ENCODE measurements around the gene ZNF415. TPM values are rescaled to one million over a fixed set of nuclear protein-coding genes. Genes with fewer than 3 reads are reported as not detected.
"Not testable (repeated sequence)": the region's sequence is repeated elsewhere in the genome, so short reads cannot be mapped to it uniquely, and the experiment has no call there.

ZNF415 gene
- polyA plus RNA-seq, 2 of the 4 experiments (the other 2 are of a cell fraction): not detected

DNA sequence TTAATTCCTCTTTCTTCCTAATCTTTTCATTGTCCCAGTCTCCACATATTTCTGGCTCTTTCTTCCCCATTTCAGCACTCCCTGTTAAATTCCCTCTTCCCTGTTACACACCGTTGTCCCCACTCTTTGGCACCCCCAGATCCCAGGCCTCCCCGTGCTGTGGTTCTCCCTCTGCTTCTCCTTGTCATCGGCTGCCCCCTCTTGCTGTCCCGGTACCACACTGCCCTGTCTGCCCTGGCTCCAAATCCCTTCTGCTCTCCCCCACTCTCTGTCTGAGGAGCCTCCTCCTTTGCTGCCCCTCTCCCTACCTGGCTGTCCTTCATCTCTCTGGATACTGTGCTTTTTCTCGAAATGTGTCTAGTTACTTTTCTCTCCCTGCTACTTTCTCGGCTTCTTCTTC, 983 bp downstream of the ZNF415 start (continued):
- TF ChIP-seq, protein P1, sequence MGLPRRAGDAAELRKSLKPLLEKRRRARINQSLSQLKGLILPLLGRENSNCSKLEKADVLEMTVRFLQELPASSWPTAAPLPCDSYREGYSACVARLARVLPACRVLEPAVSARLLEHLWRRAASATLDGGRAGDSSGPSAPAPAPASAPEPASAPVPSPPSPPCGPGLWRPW (IDR thresholded peaks at IDR 0.05): no peak
- TF ChIP-seq SREBF2 (IDR thresholded peaks at IDR 0.05) (no peak), POLR2A (IDR thresholded peaks at IDR 0.05; ENCODE audit: low read length) (no peak), BHLHE40 (IDR thresholded peaks at IDR 0.05; ENCODE audit: low read depth, low read length) (no peak)

DNA sequence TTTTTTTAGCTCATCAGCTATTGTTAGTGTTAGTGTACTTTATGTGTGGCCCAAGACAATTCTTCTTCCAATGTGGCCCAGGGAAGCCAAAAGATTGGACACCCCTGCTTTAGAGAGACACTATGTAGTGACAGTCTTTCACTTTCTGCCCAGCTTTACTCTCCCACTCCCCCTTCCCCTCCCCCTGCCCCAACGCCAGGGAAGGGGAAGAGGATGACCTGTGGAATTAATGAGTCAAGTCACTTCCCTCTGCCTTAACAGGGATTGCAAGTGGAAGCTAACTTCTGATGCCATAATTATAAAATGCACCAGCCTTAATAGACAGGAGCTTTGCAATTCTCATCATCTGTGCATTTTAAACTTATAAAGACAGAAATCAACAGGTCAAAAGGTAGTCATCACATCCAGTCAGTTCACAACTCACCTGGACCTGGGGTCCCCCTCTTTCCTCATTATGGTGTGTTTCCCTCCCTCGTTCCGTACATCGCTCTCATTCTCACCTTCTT, 1.6 kb downstream of the ZNF415 start:
- TF ChIP-seq CHD2 (IDR thresholded peaks at IDR 0.05; ENCODE audit: low read length, partially characterized antibody): no peak
- CTCF ChIA-PET: no interaction called here
- H3K4me3 ChIP-seq: no peak overlapping the region
- 64% methylated on average over 4 of the region's 4 CpGs for WGBS (ENCODE audit: missing lambda C conversion rate)
- no peak overlapping the region for H3K4me2 ChIP-seq
- ATAC-seq: no peak
- peaks cover 47% of the 10 kb centered on the region for H3K9me3 ChIP-seq
- POLR2A ChIA-PET: no interaction called here
- FAIRE-seq: no peak
- H3K27ac ChIP-seq: no peak overlapping the region
- no peak for DNase-seq (ENCODE audit: low read depth in 1 of 2, low spot score in 1 of 2)
- no peaks in the 10 kb centered on the region for H3K4me1 ChIP-seq

DNA sequence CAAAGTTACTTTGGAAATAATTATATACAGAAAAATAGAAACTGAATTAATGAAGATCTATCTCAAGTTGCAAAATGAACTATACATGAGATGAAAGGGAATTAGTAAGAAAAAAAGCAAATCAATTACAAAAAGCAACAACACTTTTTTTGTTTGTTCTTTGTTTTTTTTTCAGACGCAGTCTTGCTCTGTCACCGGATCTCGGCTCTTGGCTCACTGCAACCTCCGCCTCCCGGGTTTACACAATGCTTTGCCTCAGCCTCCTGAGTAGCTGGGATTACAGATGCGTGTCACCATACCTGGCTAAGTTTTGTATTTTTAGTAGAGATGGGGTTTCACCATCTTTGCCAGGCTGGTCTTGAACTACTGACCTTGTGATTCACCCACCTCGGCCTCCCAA, 2.2 kb downstream of the ZNF415 start:
- H3K4me3 ChIP-seq: no peak overlapping the region
- DNase-seq (ENCODE audit: low read depth in 1 of 2, low spot score in 1 of 2) (no peak), ATAC-seq (no peak), FAIRE-seq (no peak)
- no peak overlapping the region for H3K4me2 ChIP-seq
- H3K4me1 ChIP-seq: no peaks in the 10 kb centered on the region
- CTCF ChIA-PET: interaction anchor here (0.7 kb wide), 1 partner anchor 343 kb away, joined by 4 read pairs; no protein-coding TSS in a partner anchor
- TF ChIP-seq, protein P2, sequence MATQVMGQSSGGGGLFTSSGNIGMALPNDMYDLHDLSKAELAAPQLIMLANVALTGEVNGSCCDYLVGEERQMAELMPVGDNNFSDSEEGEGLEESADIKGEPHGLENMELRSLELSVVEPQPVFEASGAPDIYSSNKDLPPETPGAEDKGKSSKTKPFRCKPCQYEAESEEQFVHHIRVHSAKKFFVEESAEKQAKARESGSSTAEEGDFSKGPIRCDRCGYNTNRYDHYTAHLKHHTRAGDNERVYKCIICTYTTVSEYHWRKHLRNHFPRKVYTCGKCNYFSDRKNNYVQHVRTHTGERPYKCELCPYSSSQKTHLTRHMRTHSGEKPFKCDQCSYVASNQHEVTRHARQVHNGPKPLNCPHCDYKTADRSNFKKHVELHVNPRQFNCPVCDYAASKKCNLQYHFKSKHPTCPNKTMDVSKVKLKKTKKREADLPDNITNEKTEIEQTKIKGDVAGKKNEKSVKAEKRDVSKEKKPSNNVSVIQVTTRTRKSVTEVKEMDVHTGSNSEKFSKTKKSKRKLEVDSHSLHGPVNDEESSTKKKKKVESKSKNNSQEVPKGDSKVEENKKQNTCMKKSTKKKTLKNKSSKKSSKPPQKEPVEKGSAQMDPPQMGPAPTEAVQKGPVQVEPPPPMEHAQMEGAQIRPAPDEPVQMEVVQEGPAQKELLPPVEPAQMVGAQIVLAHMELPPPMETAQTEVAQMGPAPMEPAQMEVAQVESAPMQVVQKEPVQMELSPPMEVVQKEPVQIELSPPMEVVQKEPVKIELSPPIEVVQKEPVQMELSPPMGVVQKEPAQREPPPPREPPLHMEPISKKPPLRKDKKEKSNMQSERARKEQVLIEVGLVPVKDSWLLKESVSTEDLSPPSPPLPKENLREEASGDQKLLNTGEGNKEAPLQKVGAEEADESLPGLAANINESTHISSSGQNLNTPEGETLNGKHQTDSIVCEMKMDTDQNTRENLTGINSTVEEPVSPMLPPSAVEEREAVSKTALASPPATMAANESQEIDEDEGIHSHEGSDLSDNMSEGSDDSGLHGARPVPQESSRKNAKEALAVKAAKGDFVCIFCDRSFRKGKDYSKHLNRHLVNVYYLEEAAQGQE (IDR thresholded peaks at IDR 0.05): no peak
- no peak for TF ChIP-seq ZC3H11A (IDR thresholded peaks at IDR 0.05)
- no peak for TF ChIP-seq RFX5 (IDR thresholded peaks at IDR 0.05)
- no peak overlapping the region for H3K27ac ChIP-seq
- peaks cover 45% of the 10 kb centered on the region for H3K9me3 ChIP-seq
- POLR2A ChIA-PET: no interaction called here
- WGBS (ENCODE audit: missing lambda C conversion rate): 46% methylated on average over 7 of the region's 7 CpGs

DNA sequence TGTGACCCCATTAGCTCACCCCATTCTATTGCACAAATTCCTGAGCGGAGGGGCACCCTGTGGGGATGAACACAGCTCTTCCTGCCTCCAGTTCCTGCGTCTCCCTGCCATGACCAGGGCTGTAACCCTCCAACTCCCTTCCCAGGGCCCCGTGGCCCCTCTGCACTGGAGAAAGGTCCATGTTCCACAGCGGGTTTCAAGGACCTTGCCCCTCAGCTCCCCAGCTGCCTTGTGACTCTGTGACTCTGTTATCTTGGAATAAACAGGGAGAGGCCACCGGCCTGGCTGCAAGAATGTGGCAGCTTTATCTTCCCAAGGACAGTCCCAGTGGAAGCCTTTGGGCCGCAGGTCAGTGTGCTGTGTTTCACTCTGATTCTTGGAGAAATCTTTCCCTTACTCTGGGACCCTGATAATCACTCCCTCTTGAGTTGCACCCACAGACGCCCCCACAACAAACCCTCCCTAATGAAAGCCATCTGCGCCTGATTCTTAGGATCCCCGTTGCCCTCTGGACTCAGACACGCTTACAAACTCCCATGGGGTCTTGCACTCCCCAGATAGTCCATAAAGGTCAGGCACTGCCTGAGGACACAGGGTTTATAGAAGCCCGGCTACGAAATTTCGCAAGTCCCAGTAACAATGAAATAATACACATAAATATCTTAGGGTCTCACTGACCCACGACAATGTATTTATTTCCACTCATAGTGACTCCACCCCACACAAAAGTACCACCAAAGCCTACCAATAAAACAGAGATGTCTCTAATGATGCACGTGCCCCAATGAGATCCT, 5.8 kb downstream of the ZNF415 start:
- DNase-seq (ENCODE audit: low read depth in 1 of 2, low spot score in 1 of 2); H3K4me2 ChIP-seq; H3K27ac ChIP-seq; H3K4me3 ChIP-seq; CTCF ChIA-PET; ATAC-seq; H3K4me1 ChIP-seq; FAIRE-seq; POLR2A ChIA-PET: not testable (repeated sequence)
- H3K9me3 ChIP-seq: peaks cover 40% of the 10 kb centered on the region
- 9% methylated on average over 7 of the region's 15 CpGs for WGBS (ENCODE audit: missing lambda C conversion rate)

DNA sequence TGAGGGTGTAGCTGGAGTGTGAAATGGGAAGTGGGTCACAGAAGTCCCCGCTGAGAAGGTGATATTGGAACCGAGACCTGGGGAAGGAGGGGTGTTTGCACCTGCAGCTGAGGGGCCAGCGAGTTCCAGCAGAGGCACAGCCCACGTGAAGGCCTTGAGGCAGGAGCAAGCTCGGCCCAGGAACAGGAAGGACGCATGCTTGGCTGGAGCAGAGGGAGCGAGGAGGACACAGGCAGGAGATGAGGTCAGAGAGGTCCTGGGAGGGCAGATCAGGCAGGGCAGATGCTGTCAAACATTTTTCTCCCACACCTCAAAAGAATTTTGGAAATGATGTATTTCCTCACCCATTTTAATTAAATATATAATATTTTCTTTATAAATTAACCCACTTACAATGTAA, 9.3 kb downstream of the ZNF415 start:
- no peak for DNase-seq (ENCODE audit: low read depth in 1 of 2, low spot score in 1 of 2)
- no peak for ATAC-seq
- Histone ChIP-seq H3K4me2 (no peak overlapping the region), H3K9me3 (peaks cover 49% of the 10 kb centered on the region), H3K4me1 (no peaks in the 10 kb centered on the region), H3K27ac (no peak overlapping the region), H3K4me3 (no peak overlapping the region)
- under 1% methylated on average over 7 of the region's 7 CpGs for WGBS (ENCODE audit: missing lambda C conversion rate)
- FAIRE-seq: no peak
- CTCF ChIA-PET: interaction anchor here (0.7 kb wide), 1 partner anchor 119 kb away, joined by 4 read pairs; no protein-coding TSS in a partner anchor
- TF ChIP-seq NR3C1 (IDR thresholded peaks at IDR 0.05) (no peak), HEYL (CRISPR knock-in tag; IDR thresholded peaks at IDR 0.05) (no peak), EP300 (IDR thresholded peaks at IDR 0.05) (no peak), RFX5 (IDR thresholded peaks at IDR 0.05) (no peak), KDM1A (IDR thresholded peaks at IDR 0.05; ENCODE audit: low read depth) (no peak), BHLHE40 (IDR thresholded peaks at IDR 0.05; ENCODE audit: low read depth, low read length) (no peak), RCOR1 (IDR thresholded peaks at IDR 0.05; ENCODE audit: low read depth, low read length) (no peak), MYC (IDR thresholded peaks at IDR 0.05; ENCODE audit: borderline replicate concordance, low read length) (no peak), RNF2 (IDR thresholded peaks at IDR 0.05; ENCODE audit: borderline replicate concordance, low read depth) (no peak), FOSL2 (IDR thresholded peaks at IDR 0.05) (no peak), FOSL2 (CRISPR knock-in tag; IDR thresholded peaks at IDR 0.05) (no peak), SMC3 (IDR thresholded peaks at IDR 0.05) (no peak), TFCP2L1 (CRISPR knock-in tag; IDR thresholded peaks at IDR 0.05) (no peak), PHF8 (IDR thresholded peaks at IDR 0.05; ENCODE audit: borderline replicate concordance, low read depth) (no peak)
- TF ChIP-seq, protein P2 (IDR thresholded peaks at IDR 0.05): no peak
- POLR2A ChIA-PET: no interaction called here
